ENCODE measurements around the gene MLH3. TPM values are rescaled to one million over a fixed set of nuclear protein-coding genes. Genes with fewer than 3 reads are reported as not detected.

Gene MLH3
- total RNA-seq, 1 donor from 2014 or later = 12.9 TPM

GRCh38 chr14:75032939-75033338, 18.3 kb downstream of the MLH3 start:
- no peak overlapping the region for H3K4me2 ChIP-seq (ENCODE audit: low read length)
- peaks cover 12% of the 10 kb centered on the region for H3K36me3 ChIP-seq (ENCODE audit: insufficient read depth, low read length)
- no peak overlapping the region for H3K9ac ChIP-seq (ENCODE audit: low read length)
- H3K36me3 Mint-ChIP-seq (ENCODE audit: low read depth, unreplicated experiment) = peaks cover 17% of the 10 kb centered on the region
- H3K27ac Mint-ChIP-seq (ENCODE audit: unreplicated experiment) = no peak overlapping the region
- FAIRE-seq = no peak
- H2AFZ ChIP-seq (ENCODE audit: low read depth, low read length) = no peak overlapping the region
- no peaks in the 10 kb centered on the region for H3K9me3 Mint-ChIP-seq (ENCODE audit: unreplicated experiment)
- H3K27me3 Mint-ChIP-seq (ENCODE audit: low read depth, unreplicated experiment) = no peaks in the 10 kb centered on the region
- no peaks in the 10 kb centered on the region for H4K20me1 ChIP-seq (ENCODE audit: insufficient read depth, low read length)
- H3K4me3 ChIP-seq (ENCODE audit: insufficient read depth, low read depth, low read length) = no peak overlapping the region
- no peaks in the 10 kb centered on the region for H3K9me3 ChIP-seq (ENCODE audit: insufficient read depth, low read depth, low read length)
- DNase-seq (ENCODE audit: low read depth) = no peak
- H3K27ac ChIP-seq (ENCODE audit: low read depth, low read length) = no peak overlapping the region
- no peaks in the 10 kb centered on the region for H3K27me3 ChIP-seq (ENCODE audit: insufficient read depth, low read length)
- no peaks in the 10 kb centered on the region for H3K4me1 Mint-ChIP-seq (ENCODE audit: low read depth, unreplicated experiment)
- no peaks in the 10 kb centered on the region for H3K79me2 ChIP-seq (ENCODE audit: insufficient read depth, low read length)
- no peak for TF ChIP-seq EZH2 (IDR thresholded peaks at IDR 0.05; ENCODE audit: insufficient read depth, low read length)
- TF ChIP-seq, protein P1, sequence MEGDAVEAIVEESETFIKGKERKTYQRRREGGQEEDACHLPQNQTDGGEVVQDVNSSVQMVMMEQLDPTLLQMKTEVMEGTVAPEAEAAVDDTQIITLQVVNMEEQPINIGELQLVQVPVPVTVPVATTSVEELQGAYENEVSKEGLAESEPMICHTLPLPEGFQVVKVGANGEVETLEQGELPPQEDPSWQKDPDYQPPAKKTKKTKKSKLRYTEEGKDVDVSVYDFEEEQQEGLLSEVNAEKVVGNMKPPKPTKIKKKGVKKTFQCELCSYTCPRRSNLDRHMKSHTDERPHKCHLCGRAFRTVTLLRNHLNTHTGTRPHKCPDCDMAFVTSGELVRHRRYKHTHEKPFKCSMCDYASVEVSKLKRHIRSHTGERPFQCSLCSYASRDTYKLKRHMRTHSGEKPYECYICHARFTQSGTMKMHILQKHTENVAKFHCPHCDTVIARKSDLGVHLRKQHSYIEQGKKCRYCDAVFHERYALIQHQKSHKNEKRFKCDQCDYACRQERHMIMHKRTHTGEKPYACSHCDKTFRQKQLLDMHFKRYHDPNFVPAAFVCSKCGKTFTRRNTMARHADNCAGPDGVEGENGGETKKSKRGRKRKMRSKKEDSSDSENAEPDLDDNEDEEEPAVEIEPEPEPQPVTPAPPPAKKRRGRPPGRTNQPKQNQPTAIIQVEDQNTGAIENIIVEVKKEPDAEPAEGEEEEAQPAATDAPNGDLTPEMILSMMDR (IDR thresholded peaks at IDR 0.05; ENCODE audit: insufficient read depth, low read depth, low read length) = no peak
- H3K4me3 Mint-ChIP-seq (ENCODE audit: unreplicated experiment) = no peak overlapping the region
- H3K4me1 ChIP-seq (ENCODE audit: insufficient read depth, low read length) = no peaks in the 10 kb centered on the region

DNA sequence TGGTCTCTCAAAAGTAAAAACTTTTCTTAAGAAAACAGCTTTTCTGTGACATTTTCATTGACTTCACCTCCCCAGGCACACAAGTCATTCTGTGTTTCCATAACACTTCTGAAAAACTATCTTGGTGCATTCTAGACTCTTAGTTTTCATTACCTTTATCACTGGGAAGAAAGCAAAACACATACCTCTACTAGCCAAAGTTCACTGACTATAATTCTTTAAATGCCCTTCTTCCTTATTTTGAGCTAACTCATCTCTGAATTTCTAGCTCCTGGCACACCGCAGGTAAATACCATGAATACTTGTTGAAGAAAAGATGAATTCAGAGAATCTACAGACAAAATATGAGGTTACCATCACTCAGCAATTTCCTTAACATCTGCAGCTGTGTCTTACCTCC, 21.1 kb downstream of the MLH3 start:
- no peak overlapping the region for H2AFZ ChIP-seq (ENCODE audit: low read depth, low read length)
- H3K27ac Mint-ChIP-seq (ENCODE audit: unreplicated experiment) = no peak overlapping the region
- H3K27ac ChIP-seq (ENCODE audit: low read depth, low read length) = no peak overlapping the region
- H3K9ac ChIP-seq (ENCODE audit: low read length) = no peak overlapping the region
- DNase-seq (ENCODE audit: low read depth) (no peak), FAIRE-seq (no peak)
- H3K9me3 Mint-ChIP-seq (ENCODE audit: unreplicated experiment) = no peaks in the 10 kb centered on the region
- no peaks in the 10 kb centered on the region for H3K9me3 ChIP-seq (ENCODE audit: insufficient read depth, low read depth, low read length)
- H3K4me3 ChIP-seq (ENCODE audit: insufficient read depth, low read depth, low read length) = no peak overlapping the region
- H3K27me3 ChIP-seq (ENCODE audit: insufficient read depth, low read length) = no peaks in the 10 kb centered on the region
- H3K4me2 ChIP-seq (ENCODE audit: low read length) = no peak overlapping the region
- H3K79me2 ChIP-seq (ENCODE audit: insufficient read depth, low read length) = no peaks in the 10 kb centered on the region
- H3K4me1 ChIP-seq (ENCODE audit: insufficient read depth, low read length) = peaks cover 3% of the 10 kb centered on the region
- H4K20me1 ChIP-seq (ENCODE audit: insufficient read depth, low read length) = no peaks in the 10 kb centered on the region
- no peaks in the 10 kb centered on the region for H3K4me1 Mint-ChIP-seq (ENCODE audit: low read depth, unreplicated experiment)
- H3K36me3 ChIP-seq (ENCODE audit: insufficient read depth, low read length) = peaks cover 12% of the 10 kb centered on the region
- no peak overlapping the region for H3K4me3 Mint-ChIP-seq (ENCODE audit: unreplicated experiment)
- TF ChIP-seq EZH2 (IDR thresholded peaks at IDR 0.05; ENCODE audit: insufficient read depth, low read length) = no peak
- TF ChIP-seq, protein P1 (IDR thresholded peaks at IDR 0.05; ENCODE audit: insufficient read depth, low read depth, low read length) = no peak
- H3K27me3 Mint-ChIP-seq (ENCODE audit: low read depth, unreplicated experiment) = no peaks in the 10 kb centered on the region
- peaks cover 6% of the 10 kb centered on the region for H3K36me3 Mint-ChIP-seq (ENCODE audit: low read depth, unreplicated experiment)

DNA sequence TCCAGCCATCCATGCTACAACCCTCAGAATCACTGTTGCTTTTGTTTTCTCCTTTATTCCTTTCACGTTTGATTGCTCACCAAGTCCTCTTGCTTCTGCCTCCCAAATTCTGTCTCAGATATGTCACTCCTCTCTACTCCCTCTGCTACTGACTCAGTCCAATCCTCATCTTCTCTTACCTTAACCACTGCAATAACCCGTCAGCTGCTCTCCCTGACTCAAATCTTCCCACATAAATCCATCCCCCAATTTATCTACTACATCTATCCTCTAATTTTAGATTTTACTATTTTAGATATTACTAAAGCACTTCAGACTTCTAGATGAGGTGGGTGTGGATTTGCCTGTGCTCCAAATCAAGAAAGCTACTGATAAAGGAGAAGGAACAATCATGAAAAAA, 25.4 kb downstream of the MLH3 start:
- DNase-seq (ENCODE audit: low read depth) (no peak), FAIRE-seq (no peak)
- no peaks in the 10 kb centered on the region for H4K20me1 ChIP-seq (ENCODE audit: insufficient read depth, low read length)
- no peak overlapping the region for H3K27ac Mint-ChIP-seq (ENCODE audit: unreplicated experiment)
- no peaks in the 10 kb centered on the region for H3K4me1 Mint-ChIP-seq (ENCODE audit: low read depth, unreplicated experiment)
- H3K27me3 ChIP-seq (ENCODE audit: insufficient read depth, low read length) = no peaks in the 10 kb centered on the region
- H3K36me3 Mint-ChIP-seq (ENCODE audit: low read depth, unreplicated experiment) = peaks cover 12% of the 10 kb centered on the region
- H3K9me3 Mint-ChIP-seq (ENCODE audit: unreplicated experiment) = no peaks in the 10 kb centered on the region
- H3K4me2 ChIP-seq (ENCODE audit: low read length) = no peak overlapping the region
- H3K9ac ChIP-seq (ENCODE audit: low read length) = no peak overlapping the region
- TF ChIP-seq, protein P1 (IDR thresholded peaks at IDR 0.05; ENCODE audit: insufficient read depth, low read depth, low read length) = no peak
- TF ChIP-seq EZH2 (IDR thresholded peaks at IDR 0.05; ENCODE audit: insufficient read depth, low read length) = no peak
- no peak overlapping the region for H2AFZ ChIP-seq (ENCODE audit: low read depth, low read length)
- H3K4me1 ChIP-seq (ENCODE audit: insufficient read depth, low read length) = peaks cover 7% of the 10 kb centered on the region
- no peak overlapping the region for H3K4me3 ChIP-seq (ENCODE audit: insufficient read depth, low read depth, low read length)
- H3K79me2 ChIP-seq (ENCODE audit: insufficient read depth, low read length) = no peaks in the 10 kb centered on the region
- H3K27ac ChIP-seq (ENCODE audit: low read depth, low read length) = no peak overlapping the region
- H3K4me3 Mint-ChIP-seq (ENCODE audit: unreplicated experiment) = no peak overlapping the region
- H3K36me3 ChIP-seq (ENCODE audit: insufficient read depth, low read length) = peaks cover 13% of the 10 kb centered on the region
- H3K27me3 Mint-ChIP-seq (ENCODE audit: low read depth, unreplicated experiment) = no peaks in the 10 kb centered on the region
- no peaks in the 10 kb centered on the region for H3K9me3 ChIP-seq (ENCODE audit: insufficient read depth, low read depth, low read length)

Data from astrocyte (in vitro differentiated cells and primary cell).